Suppressor macrophage (primary cell): ENCODE data around the gene SH3BP4.

Experiments used
- DNase-seq, 4 experiments: peaks; one replicate each; pipeline ENCODE4 v3.0.0-alpha.2; 2020 to 2022

The SH3BP4 gene

DNA sequence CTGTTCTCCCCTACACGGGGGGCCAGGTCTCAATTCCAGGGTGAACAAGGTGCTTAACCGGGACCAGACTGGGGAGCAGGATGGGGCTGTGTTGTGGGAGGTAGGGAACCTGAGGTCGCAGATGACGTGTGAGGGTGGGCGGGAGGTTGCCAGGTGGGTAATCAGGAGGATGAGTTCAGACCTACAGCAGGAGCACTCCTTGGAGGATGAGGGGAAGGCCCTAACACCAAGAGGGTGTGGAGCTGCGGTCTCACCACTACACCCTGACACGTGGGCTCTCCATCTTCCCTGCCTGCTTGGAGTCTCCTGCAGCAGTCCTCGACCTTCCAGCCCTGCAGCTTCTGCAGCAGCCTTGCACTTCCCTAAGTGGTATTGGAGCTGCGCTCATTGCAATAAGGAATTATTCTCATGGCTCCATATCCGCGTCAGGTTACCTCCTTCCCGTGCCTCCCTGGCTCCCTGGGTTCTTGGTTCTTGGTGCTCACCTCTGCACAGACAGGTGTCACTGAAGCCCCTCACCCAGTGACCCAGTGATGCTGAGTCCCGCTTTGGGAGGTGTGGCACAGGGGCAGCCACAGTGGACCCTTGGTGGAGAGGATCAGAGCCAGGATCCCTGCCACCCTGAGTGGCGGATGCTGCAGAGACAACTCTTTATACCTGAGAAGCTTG, 15.5 kb downstream of the SH3BP4 start:
- DNase-seq: no peak

- no peak for DNase-seq
Measured at GRCh38 chr2:234967870-234968208, 16.0 kb downstream of the SH3BP4 start.

- DNase-seq: peak in 2 of 4 experiments; percentile 35 to 37
Measured at GRCh38 chr2:234968631-234969305, 17.0 kb downstream of the SH3BP4 start.

- DNase-seq: peak in 1 of 4 experiments; percentile 32
Measured at GRCh38 chr2:234969306-234970098, 17.7 kb downstream of the SH3BP4 start.

- no peak for DNase-seq
Measured at GRCh38 chr2:234970099-234970440, 18.3 kb downstream of the SH3BP4 start.

DNA sequence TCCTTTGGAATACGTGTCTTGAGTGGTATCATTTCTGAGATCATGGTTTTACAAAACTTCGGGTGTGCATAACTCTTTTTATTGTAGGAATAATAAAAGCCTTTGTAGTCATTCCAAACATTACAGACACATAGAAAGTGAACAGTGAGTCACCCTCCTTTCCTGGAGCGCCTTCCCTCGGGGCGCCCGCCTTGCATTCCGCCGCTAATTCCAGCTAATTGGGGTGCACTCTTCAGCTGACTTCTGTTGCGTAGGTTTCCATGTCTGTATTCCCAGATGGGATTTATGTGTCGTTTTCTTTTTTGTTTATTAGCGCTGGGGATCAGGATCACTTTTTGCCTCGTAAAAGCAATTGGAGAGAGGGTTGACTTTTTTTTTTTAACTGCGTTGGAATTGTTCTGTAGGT, 18.7 kb downstream of the SH3BP4 start:
- DNase-seq: no peak

GRCh38 chr2:234971496-234971895, 19.7 kb downstream of the SH3BP4 start:
- no peak for DNase-seq

GRCh38 chr2:234973008-234973407, 21.2 kb downstream of the SH3BP4 start:
- no peak for DNase-seq

DNA sequence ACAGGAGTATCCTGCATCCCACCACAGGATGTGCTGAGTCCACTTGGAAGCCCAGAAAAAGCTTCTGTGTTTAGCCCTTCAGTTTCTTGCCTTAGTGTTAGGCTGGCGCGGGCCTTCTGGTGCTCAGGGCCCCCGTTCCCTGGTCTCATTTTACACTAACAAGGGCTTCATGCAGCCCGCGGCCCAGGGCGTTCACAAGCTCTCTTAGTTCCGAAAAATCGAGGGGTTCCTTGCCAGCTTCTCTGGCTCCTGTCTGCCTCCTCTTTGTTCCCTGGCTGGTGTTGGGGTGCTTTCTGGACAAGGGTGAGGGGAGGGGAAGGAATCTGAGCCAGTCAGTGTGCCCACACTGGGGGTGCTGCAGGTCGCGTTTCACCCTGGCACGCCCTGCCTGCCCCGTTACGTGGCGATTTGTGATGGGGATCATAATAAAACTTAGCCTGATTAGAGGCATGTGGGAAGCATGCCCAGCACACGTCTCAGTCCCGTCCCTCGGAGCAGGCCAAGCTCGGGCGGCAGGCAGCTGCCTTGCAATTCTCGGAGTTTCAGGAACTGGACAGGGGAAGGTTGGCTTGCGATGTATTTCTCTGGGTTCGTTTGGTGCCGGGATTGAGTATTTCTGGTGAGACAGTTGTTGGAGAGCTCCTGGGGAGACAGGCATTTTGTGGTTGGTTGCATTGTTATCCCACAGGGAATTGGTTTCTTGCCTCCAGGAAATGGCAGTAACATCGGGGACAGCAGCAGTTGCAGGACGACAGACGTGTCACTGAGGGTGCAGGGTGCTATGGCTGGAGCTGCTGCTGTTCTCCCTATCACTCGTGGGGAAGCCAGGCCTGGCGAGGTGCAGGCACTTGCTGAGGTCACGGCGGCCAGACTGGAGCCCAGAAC, 22.9 kb downstream of the SH3BP4 start:
- no peak for DNase-seq

DNA sequence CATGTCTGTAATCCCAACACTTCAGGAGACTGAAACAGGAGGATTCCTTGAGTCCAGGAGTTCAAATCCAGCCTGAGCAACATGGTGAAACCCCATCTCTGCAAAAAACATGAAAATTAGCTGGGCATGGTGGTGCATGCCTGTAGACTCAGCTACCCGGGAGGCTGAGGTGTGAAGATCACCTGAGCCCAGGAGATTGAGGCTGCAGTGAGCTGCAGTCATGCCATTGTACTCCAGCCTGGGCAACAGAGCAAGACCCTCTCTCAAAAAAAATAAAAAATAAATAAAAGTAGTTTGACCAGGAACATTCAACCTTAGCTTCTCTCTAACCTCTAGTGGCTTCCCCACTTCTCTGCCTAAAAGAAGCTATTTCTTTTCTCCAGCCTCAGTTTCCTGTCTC, 23.8 kb downstream of the SH3BP4 start:
- no peak for DNase-seq

- no peak for DNase-seq
Measured at GRCh38 chr2:234976479-234977227, 24.8 kb downstream of the SH3BP4 start.

GRCh38 chr2:234977228-234977679, 25.4 kb downstream of the SH3BP4 start:
- no peak for DNase-seq

DNA sequence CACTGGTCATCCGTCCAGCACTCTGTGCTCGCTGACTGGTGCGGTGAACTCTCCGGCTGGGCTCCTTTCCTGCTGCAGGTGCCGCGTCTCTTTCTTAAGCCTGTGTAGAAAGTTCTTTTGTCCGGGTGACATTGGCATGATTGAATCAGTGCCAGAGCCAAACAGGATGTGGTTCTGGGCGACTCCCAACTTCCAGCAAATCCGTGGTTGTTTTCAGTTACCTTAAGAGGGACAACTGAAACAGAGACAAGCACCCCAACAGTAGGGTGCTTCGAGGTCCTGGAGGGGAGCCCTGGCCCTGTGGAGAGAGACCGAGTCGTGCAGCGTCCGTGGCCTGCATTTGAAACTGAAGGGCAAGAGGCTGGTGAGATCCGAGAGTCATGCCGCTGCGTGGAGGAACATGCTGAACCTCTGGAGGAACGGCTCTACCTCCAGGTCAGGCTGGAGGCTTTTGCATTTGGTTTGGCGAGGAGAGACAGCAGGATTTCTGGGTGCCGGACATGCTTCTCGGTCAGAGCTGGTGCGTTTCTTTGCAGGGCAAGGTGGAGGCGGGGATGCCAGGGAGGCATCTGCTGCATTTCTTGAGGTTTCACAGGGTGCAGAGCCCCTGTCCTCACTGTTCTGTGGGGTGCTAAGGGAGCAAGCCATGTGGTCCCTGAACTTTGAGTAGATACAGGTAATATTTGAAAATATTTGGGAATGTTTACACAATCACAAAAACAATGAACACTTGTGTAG, 26.8 kb downstream of the SH3BP4 start:
- DNase-seq: no peak

- DNase-seq: no peak
Measured at GRCh38 chr2:234979204-234980167, 27.7 kb downstream of the SH3BP4 start.

GRCh38 chr2:234980451-234981187, 28.8 kb downstream of the SH3BP4 start:
- no peak for DNase-seq

DNA sequence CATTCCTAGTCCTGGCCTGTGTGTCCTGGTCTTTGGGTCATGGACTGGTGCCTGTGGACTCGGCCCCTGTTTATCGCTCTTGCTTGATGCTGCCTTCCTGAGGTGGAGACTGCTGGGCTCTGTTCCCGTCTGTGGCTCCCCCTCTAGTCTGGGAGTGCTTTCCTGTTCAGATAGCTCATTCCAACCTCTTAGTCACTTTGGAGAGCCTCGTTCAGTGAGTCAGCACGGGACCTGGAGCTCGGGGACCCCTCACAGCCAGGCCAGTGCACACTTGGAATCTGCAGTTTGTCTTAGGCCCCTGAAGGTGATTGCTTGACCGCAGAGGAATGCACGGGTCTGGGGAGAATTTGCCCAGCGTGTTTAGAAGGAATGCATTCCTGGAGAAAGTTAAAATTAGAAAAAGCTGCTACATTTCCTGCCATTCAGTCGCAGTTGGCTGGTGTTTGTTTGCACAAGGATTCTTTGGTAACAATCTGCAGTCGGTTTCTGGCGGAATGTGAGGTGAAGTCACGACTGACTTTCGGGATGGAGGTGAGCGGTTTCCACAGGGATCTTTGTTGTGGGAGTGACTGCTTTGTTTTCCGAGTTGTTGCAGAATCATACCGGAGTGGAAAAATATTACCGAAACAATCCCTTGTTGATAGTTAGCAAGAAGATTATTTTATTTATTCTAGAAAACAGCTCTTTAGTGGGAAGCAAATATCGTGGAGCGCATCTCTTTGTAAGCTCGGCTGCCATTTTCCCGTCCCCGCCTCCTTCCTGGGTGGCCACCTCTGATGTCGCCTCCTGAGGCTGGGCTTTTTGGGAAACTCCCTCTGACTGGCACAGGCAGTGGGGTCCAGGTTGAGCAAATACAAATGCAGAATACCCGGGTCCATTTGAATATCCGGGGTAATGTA, 29.6 kb downstream of the SH3BP4 start:
- DNase-seq: no peak

GRCh38 chr2:234982096-234982834, 30.4 kb downstream of the SH3BP4 start:
- DNase-seq: no peak
